DOHH2 (cell line): Measurements from ENCODE around the gene SEPHS1.

Experiments
- CTCF ChIP-seq: fragments of 200-600 bp; sonication (generic); IDR thresholded peaks from one replicate; pipeline ENCODE4 v1.5.1; 2014; ENCODE audit warnings: antibody characterized with exemption, mild to moderate bottlenecking, low read depth, low read length; ENCODE audit not compliant: poor library complexity, severe bottlenecking
- EZH2phosphoT487 ChIP-seq: fragments of 200-600 bp; sonication (generic); IDR thresholded peaks from 2 replicates; pipeline ENCODE4 v1.6.1; 2017; ENCODE audit warnings: borderline replicate concordance, mild to moderate bottlenecking, antibody characterized with exemption, low read length, moderate library complexity, mixed read lengths

GRCh38 chr10:13319166-13319565 is 28.9 kb downstream of the SEPHS1 start:
- TF ChIP-seq CTCF, result no peak
- no peak for TF ChIP-seq EZH2phosphoT487
